ENCODE results near the gene BMP2. TPM values are rescaled to one million over a fixed set of nuclear protein-coding genes. Genes with fewer than 3 reads are reported as not detected.

BMP2 gene
- total RNA-seq, 4 donors from 2014 or later = 12.3 to 36.6 (median 20.3) TPM

- TF ChIP-seq CTCF (IDR thresholded peaks at IDR 0.05) = no peak
- no peak for DNase-seq (ENCODE audit: low spot score)
- peak; percentile 41 for ATAC-seq (ENCODE audit: low FRiP score)
These were observed 16.7 kb downstream of the BMP2 start for GRCh38 chr20:6784210-6784631.

- TF ChIP-seq CTCF (IDR thresholded peaks at IDR 0.05) = no peak
- DNase-seq (ENCODE audit: low spot score) (no peak), ATAC-seq (ENCODE audit: low FRiP score) (no peak)
These were observed 17.3 kb downstream of the BMP2 start for GRCh38 chr20:6784767-6785166.

- TF ChIP-seq CTCF (IDR thresholded peaks at IDR 0.05) = no peak
These were observed 19.1 kb downstream of the BMP2 start for GRCh38 chr20:6786548-6786947.

DNA sequence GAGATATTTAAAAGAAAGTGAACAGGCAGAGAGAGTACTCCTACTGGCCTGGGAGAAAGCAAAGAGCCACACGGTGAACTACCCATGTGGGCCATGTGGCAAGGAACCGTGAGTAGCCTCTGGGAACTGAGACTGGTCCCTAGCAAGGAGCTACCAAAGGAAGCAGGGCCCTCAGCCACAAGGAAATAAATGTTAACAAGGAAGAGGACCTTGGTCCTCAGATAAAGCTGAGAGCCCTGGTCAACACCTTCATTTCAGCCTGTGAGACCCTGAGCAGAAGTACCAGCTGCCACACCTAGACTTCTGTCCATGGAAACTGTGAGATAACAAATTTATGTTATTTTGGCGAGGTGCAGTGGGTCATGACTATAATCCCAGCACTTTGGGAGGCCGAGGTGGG lies 25.3 kb downstream of the BMP2 start:
- TF ChIP-seq CTCF (IDR thresholded peaks at IDR 0.05) = no peak
- DNase-seq (ENCODE audit: low spot score) (no peak), ATAC-seq (ENCODE audit: low FRiP score) (no peak)

More at GRCh38 chr20:6786548-6786947, 19.1 kb downstream of the BMP2 start:
- ATAC-seq (ENCODE audit: low FRiP score) = no peak
- no peak for DNase-seq (ENCODE audit: low spot score)

DNA sequence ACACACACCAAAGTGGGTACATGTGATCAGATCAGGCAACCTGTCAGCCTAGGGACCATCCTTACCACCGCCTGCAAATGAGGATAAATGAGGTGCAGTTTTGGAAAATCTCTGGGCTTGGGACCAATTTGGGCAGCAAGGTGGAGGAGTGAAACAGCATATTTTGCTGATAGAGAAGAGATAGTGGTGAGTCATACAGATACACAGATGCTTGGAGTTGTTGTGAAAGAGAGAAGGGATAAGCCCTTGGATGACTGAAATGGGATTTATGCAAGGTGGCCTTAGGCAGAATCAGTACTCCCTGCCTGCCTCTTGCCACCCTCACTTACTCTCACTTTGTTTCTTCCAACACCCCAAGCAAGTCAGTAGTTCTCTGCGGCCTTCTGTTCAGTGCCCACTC lies 34.7 kb downstream of the BMP2 start:
- TF ChIP-seq CTCF (IDR thresholded peaks at IDR 0.05) = no peak
- DNase-seq (ENCODE audit: low spot score) (no peak), ATAC-seq (ENCODE audit: low FRiP score) (peak; percentile 84)

DNA sequence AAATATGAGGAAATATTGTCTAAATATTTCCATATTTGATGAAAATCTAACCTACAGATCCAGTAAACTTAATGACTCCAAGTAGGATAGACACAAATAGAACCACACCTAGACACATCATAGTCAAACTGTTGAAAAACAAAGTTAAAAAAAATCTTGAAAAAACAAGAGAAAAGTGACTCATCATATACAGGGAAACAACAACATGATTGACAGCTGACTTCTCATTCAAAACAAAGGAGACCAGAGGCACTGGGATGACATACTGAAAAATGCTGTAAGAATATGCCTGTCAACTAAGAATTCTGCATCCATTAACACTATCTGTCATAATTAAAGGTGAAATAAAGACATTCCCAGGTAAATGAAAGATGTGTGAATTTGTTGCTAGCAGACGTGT lies 38.8 kb downstream of the BMP2 start:
- ATAC-seq (ENCODE audit: low FRiP score) (no peak), DNase-seq (ENCODE audit: low spot score) (no peak)
- no peak for TF ChIP-seq CTCF (IDR thresholded peaks at IDR 0.05)

GRCh38 chr20:6811262-6812035 lies 44.0 kb downstream of the BMP2 start:
- DNase-seq (ENCODE audit: low spot score) (no peak), ATAC-seq (ENCODE audit: low FRiP score) (no peak)
- no peak for TF ChIP-seq CTCF (IDR thresholded peaks at IDR 0.05)
